ENCODE measurements around the gene SNTG2.

DNA sequence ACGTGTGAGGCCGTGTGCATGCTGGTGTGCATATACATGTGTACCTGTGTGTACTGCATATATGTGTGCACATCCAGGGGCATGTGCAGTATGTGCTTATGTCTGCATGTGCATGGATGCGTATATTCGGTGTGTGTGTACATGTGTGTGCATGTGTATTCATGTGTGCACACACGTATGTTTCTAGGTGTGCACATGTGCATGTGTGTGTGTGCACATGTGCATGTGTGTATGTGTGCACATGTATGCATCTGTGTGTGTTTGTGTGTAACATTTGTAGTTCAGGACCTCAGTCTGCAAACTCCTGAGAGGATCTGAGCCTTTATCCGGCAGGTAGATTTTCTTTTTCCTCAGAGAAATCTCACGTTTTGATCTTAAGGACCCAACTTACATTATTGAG is 201.7 kb downstream of the SNTG2 start:
- TF ChIP-seq, protein P1, sequence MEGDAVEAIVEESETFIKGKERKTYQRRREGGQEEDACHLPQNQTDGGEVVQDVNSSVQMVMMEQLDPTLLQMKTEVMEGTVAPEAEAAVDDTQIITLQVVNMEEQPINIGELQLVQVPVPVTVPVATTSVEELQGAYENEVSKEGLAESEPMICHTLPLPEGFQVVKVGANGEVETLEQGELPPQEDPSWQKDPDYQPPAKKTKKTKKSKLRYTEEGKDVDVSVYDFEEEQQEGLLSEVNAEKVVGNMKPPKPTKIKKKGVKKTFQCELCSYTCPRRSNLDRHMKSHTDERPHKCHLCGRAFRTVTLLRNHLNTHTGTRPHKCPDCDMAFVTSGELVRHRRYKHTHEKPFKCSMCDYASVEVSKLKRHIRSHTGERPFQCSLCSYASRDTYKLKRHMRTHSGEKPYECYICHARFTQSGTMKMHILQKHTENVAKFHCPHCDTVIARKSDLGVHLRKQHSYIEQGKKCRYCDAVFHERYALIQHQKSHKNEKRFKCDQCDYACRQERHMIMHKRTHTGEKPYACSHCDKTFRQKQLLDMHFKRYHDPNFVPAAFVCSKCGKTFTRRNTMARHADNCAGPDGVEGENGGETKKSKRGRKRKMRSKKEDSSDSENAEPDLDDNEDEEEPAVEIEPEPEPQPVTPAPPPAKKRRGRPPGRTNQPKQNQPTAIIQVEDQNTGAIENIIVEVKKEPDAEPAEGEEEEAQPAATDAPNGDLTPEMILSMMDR (IDR thresholded peaks at IDR 0.05), result no peak
- TF ChIP-seq POLR2A (IDR thresholded peaks at IDR 0.05), result no peak
